GM19397 (cell line): Measurements from ENCODE around the gene ACAA1.
"Not testable (repeated sequence)": the region's sequence is repeated elsewhere in the genome, so short reads cannot be mapped to it uniquely, and the experiment has no call there.

Source experiments
- ATAC-seq: cut with Tn5 transposase; IDR thresholded peaks from one replicate; pipeline ENCODE4 v1.9.1; 2021; ENCODE audit warnings: mild to moderate bottlenecking, moderate library complexity; ENCODE audit not compliant: unreplicated experiment

ACAA1 gene

GRCh38 chr3:38083871-38084333, 53.0 kb downstream of the ACAA1 start:
- ATAC-seq, result no peak

- ATAC-seq, result not testable (repeated sequence)
These were observed 53.7 kb downstream of the ACAA1 start for GRCh38 chr3:38083254-38083653.

GRCh38 chr3:38082296-38082695, 54.6 kb downstream of the ACAA1 start:
- ATAC-seq, result not testable (repeated sequence)

GRCh38 chr3:38077073-38077472, 59.9 kb downstream of the ACAA1 start:
- not testable (repeated sequence) for ATAC-seq
